HG03175 (cell line): ENCODE data around the gene KIRREL3.

ENCODE experiments used
- ATAC-seq: cut with Tn5 transposase; IDR thresholded peaks from one replicate; pipeline ENCODE4 v1.9.1; 2021; ENCODE audit warnings: mild to moderate bottlenecking, moderate library complexity; ENCODE audit not compliant: unreplicated experiment

Gene KIRREL3

GRCh38 chr11:126547161-126547560 is 453.4 kb downstream of the KIRREL3 start:
- ATAC-seq: no peak

- ATAC-seq: no peak
Observed at GRCh38 chr11:126546694-126547093, 453.9 kb downstream of the KIRREL3 start.

GRCh38 chr11:126546191-126546590 is 454.4 kb downstream of the KIRREL3 start:
- ATAC-seq: no peak

- no peak for ATAC-seq
Observed at GRCh38 chr11:126545057-126545555, 455.5 kb downstream of the KIRREL3 start.

- ATAC-seq: no peak
Observed at GRCh38 chr11:126544108-126545056, 456.2 kb downstream of the KIRREL3 start.

- ATAC-seq: no peak
Observed at GRCh38 chr11:126543691-126544090, 456.9 kb downstream of the KIRREL3 start.

GRCh38 chr11:126542334-126543015 is 458.1 kb downstream of the KIRREL3 start:
- no peak for ATAC-seq

- ATAC-seq: no peak
Observed at GRCh38 chr11:126538071-126538470, 462.5 kb downstream of the KIRREL3 start.

GRCh38 chr11:126537492-126537891 is 463.1 kb downstream of the KIRREL3 start:
- ATAC-seq: no peak

GRCh38 chr11:126534141-126534805 is 466.3 kb downstream of the KIRREL3 start:
- ATAC-seq: no peak

- ATAC-seq: no peak
Observed at GRCh38 chr11:126533560-126533959, 467.0 kb downstream of the KIRREL3 start.

GRCh38 chr11:126530416-126530815 is 470.2 kb downstream of the KIRREL3 start:
- ATAC-seq: no peak

- no peak for ATAC-seq
Observed at GRCh38 chr11:126529037-126529436, 471.5 kb downstream of the KIRREL3 start.

GRCh38 chr11:126528075-126528474 is 472.5 kb downstream of the KIRREL3 start:
- ATAC-seq: no peak

- ATAC-seq: no peak
Observed at GRCh38 chr11:126527651-126528050, 472.9 kb downstream of the KIRREL3 start.

- ATAC-seq: no peak
Observed at GRCh38 chr11:126526471-126526870, 474.1 kb downstream of the KIRREL3 start.

GRCh38 chr11:126525702-126526101 is 474.9 kb downstream of the KIRREL3 start:
- no peak for ATAC-seq

GRCh38 chr11:126525216-126525615 is 475.4 kb downstream of the KIRREL3 start:
- ATAC-seq: no peak

GRCh38 chr11:126523441-126524205 is 476.9 kb downstream of the KIRREL3 start:
- ATAC-seq: no peak

GRCh38 chr11:126522606-126523005 is 478.0 kb downstream of the KIRREL3 start:
- no peak for ATAC-seq

- no peak for ATAC-seq
Observed at GRCh38 chr11:126522152-126522551, 478.4 kb downstream of the KIRREL3 start.
